Natural killer cell (primary cell): ENCODE results near the gene CDH8. TPM values are rescaled to one million over a fixed set of nuclear protein-coding genes. Genes with fewer than 3 reads are reported as not detected.
"Not testable (repeated sequence)": the region's sequence is repeated elsewhere in the genome, so short reads cannot be mapped to it uniquely, and the experiment has no call there.

Experiments
- ATAC-seq, 3 donors: fragments of 150-1000 bp in 2 of 3; fragments of 200-7000 bp in 1 of 3; cut with Tn5 transposase; 1 replicate in 1 of 3; 2 replicates in 2 of 3; pipeline ENCODE4 v1.10.0; 2021; ENCODE audit warnings: mild to moderate bottlenecking in 2 of 3, moderate library complexity in 2 of 3
- DNase-seq, 2 donors: peaks; one replicate each; pipeline versions ENCODE4 v3.0.0 to v3.0.0-alpha.2; 2013 to 2021; ENCODE audit warnings: mixed read lengths in 1 of 2
- H3K27ac ChIP-seq: one replicate; pipeline ENCODE4 v1.5.1; 2013; ENCODE audit warnings: mild to moderate bottlenecking, low read length
- H3K27me3 ChIP-seq: one replicate; pipeline ENCODE4 v1.6.1; 2013; ENCODE audit warnings: low read length; ENCODE audit not compliant: control insufficient read depth, insufficient read depth
- H3K36me3 ChIP-seq: one replicate; pipeline ENCODE4 v1.6.1; 2013; ENCODE audit warnings: low read length; ENCODE audit not compliant: control insufficient read depth, insufficient read depth
- H3K4me1 ChIP-seq: one replicate; pipeline ENCODE4 v1.6.1; 2013; ENCODE audit warnings: low read length; ENCODE audit not compliant: control insufficient read depth, insufficient read depth
- H3K4me3 ChIP-seq: one replicate; pipeline ENCODE4 v1.5.1; 2013; ENCODE audit warnings: low read length
- H3K9me3 ChIP-seq: one replicate; pipeline ENCODE4 v1.6.1; 2013; ENCODE audit warnings: low read length; ENCODE audit not compliant: control insufficient read depth, insufficient read depth
- H3K27ac Mint-ChIP-seq, 2 donors: one replicate each; pipeline ENCODE4 v1.8.0; 2022; ENCODE audit warnings: mild to moderate bottlenecking in 2 of 2, mixed read lengths in 2 of 2, moderate library complexity in 1 of 2
- H3K27me3 Mint-ChIP-seq, 2 donors: one replicate each; pipeline ENCODE4 v1.8.0; 2022; ENCODE audit warnings: low read depth in 2 of 2, mixed read lengths in 2 of 2
- H3K36me3 Mint-ChIP-seq: one replicate; pipeline ENCODE4 v1.8.0; 2022; ENCODE audit warnings: mixed read lengths
- H3K4me1 Mint-ChIP-seq, 2 donors: one replicate each; pipeline ENCODE4 v1.8.0; 2022; ENCODE audit warnings: mixed read lengths in 2 of 2
- H3K4me3 Mint-ChIP-seq: one replicate; pipeline ENCODE4 v1.8.0; 2022; ENCODE audit warnings: mild to moderate bottlenecking, moderate library complexity, mixed read lengths
- H3K9me3 Mint-ChIP-seq, 2 donors: one replicate each; pipeline ENCODE4 v1.8.0; 2022; ENCODE audit warnings: mixed read lengths in 2 of 2
- WGBS: methylation state at CpG from one replicate; pipeline ENCODE4 v1.1.7; 2013; ENCODE audit warnings: missing lambda C conversion rate; ENCODE audit not compliant: insufficient coverage; 5-methylcytosine and 5-hydroxymethylcytosine counted together
- intact Hi-C: fragments of 100-400 bp; cut with micrococcal nuclease; formaldehyde crosslinking; loops from one replicate; pipeline ENCODE4 v1.14.2; 2022
- total RNA-seq, 4 donors: library from RNA; stranded (reverse); fragments of 120-200 nt in 1 of 4; gene quantifications; one replicate each; pipeline versions ENCODE4 v1.2.3 to v1.2.4, GENCODE V29; 2013 to 2022
- TF ChIP-seq, protein P1 (sequence below): fragments of 200-600 bp; IDR thresholded peaks from one replicate; pipeline ENCODE4 v1.8.0; 2022; ENCODE audit warnings: antibody characterized with exemption

Gene CDH8
- total RNA-seq, 3 donors from 2014 or later (not counting 1 experiment from before 2014, with no cell fraction given): not detected

DNA sequence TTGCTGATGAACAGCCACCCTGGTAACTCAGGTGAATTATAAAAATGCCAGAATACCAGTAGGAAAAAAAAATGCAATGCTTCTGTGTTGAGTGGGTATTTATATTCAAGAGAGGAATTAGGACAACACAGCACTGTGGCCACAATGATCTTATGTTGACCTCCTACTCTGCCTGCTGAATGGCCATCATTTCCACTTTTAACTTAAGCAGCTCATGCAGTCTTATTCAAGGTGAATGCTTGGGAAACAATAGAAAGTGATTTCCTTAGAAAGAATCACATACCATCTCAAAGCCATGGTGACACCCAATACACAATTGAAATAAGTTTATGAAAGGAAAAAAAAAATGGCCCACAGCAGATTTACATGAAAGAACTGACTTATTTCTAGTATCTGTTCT, 224.0 kb downstream of the CDH8 start:
- no peak for ATAC-seq
- intact Hi-C loops: no loop called here
- no peaks in the 10 kb centered on the region for H3K36me3 ChIP-seq
- peaks cover 4 to 11% of the 10 kb centered on the region in 2 donors for H3K9me3 Mint-ChIP-seq
- no peaks in the 10 kb centered on the region for H3K9me3 ChIP-seq
- H3K4me3 ChIP-seq: no peak overlapping the region
- no peaks in the 10 kb centered on the region for H3K4me1 Mint-ChIP-seq
- H3K4me3 Mint-ChIP-seq: no peak overlapping the region
- TF ChIP-seq, protein P1, sequence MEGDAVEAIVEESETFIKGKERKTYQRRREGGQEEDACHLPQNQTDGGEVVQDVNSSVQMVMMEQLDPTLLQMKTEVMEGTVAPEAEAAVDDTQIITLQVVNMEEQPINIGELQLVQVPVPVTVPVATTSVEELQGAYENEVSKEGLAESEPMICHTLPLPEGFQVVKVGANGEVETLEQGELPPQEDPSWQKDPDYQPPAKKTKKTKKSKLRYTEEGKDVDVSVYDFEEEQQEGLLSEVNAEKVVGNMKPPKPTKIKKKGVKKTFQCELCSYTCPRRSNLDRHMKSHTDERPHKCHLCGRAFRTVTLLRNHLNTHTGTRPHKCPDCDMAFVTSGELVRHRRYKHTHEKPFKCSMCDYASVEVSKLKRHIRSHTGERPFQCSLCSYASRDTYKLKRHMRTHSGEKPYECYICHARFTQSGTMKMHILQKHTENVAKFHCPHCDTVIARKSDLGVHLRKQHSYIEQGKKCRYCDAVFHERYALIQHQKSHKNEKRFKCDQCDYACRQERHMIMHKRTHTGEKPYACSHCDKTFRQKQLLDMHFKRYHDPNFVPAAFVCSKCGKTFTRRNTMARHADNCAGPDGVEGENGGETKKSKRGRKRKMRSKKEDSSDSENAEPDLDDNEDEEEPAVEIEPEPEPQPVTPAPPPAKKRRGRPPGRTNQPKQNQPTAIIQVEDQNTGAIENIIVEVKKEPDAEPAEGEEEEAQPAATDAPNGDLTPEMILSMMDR: no peak
- peaks cover 8% of the 10 kb centered on the region for H3K36me3 Mint-ChIP-seq
- H3K27me3 ChIP-seq: no peaks in the 10 kb centered on the region
- H3K27me3 Mint-ChIP-seq: no peaks in the 10 kb centered on the region
- H3K27ac Mint-ChIP-seq: no peak overlapping the region
- H3K4me1 ChIP-seq: no peaks in the 10 kb centered on the region
- no peak for DNase-seq
- no peak overlapping the region for H3K27ac ChIP-seq

DNA sequence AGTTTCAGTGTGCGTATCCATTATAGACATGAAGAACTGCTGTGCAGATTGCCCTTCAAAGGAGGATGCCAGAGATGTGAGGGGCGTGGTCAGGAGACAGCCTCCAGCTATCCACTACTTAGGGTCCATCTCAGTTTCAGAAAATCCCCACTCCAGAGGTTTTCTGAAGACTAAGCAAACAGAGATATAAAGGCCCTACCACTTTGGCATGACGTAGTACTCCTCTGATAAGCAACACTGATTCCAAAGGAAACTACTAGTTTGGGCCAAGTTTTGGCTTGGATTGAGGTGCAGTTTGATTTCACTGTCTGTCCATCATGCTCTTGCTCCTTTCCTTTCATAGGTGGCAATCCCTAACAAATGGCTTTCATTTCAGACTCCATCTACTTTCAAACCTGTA, 228.7 kb downstream of the CDH8 start:
- Histone ChIP-seq H3K36me3 (no peaks in the 10 kb centered on the region), H3K27ac (no peak overlapping the region), H3K9me3 (no peaks in the 10 kb centered on the region), H3K27me3 (no peaks in the 10 kb centered on the region), H3K4me3 (no peak overlapping the region), H3K4me1 (no peaks in the 10 kb centered on the region)
- no peak overlapping the region for H3K27ac Mint-ChIP-seq
- H3K36me3 Mint-ChIP-seq: no peaks in the 10 kb centered on the region
- H3K4me1 Mint-ChIP-seq: no peaks in the 10 kb centered on the region
- DNase-seq (no peak), ATAC-seq (no peak)
- no peaks in the 10 kb centered on the region for H3K27me3 Mint-ChIP-seq
- WGBS: 93% methylated on average over 3 of the region's 3 CpGs
- H3K9me3 Mint-ChIP-seq: peaks cover 4 to 12% of the 10 kb centered on the region in 2 donors
- no peak overlapping the region for H3K4me3 Mint-ChIP-seq
- intact Hi-C loops: no loop called here
- TF ChIP-seq, protein P1: no peak

DNA sequence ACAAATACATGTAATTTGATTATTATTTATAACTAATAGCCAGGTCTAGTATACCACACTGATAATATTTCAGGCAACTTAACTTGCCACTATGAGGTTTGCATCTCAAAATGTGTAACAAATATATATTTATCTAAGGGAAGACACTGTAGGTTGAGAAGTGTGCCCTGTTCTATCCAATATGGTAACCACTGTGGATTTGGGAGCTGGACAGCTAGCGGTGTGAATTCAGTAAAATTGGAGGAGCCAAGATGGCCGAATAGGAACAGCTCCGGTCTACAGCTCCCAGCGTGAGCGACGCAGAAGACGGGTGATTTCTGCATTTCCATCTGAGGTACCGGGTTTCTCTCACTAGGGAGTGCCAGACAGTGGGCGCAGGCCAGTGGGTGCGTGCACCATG, 235.0 kb downstream of the CDH8 start:
- Mint-ChIP-seq H3K9me3 (peaks cover 13 to 18% of the 10 kb centered on the region in 2 donors), H3K36me3 (peaks cover 10% of the 10 kb centered on the region)
- H3K4me1 Mint-ChIP-seq, intact Hi-C loops, H3K9me3 ChIP-seq, DNase-seq, H3K27ac ChIP-seq, H3K4me3 Mint-ChIP-seq, H3K27me3 ChIP-seq, H3K27ac Mint-ChIP-seq, H3K36me3 ChIP-seq, H3K4me3 ChIP-seq, ATAC-seq, H3K27me3 Mint-ChIP-seq, H3K4me1 ChIP-seq: not testable (repeated sequence)
- WGBS: 100% methylated on average over 1 of the region's 10 CpGs

DNA sequence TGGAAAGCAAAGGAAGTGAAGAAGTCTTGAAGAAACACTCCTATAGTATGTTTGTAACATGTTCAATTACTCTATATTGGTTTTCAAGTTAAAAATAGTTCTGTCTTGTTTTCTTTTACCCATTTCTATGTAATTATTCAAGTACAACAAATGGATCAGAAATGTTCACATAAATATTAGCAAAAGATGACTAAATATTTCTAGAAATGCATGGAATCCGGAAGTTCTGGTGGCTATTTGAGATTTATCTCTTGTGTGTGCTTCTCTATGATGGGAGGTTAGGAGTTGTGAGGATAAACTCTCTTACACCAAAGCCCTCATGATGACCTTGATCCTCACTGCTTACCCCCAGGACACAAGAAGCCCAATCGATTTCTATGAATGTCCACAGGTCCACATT, 237.5 kb downstream of the CDH8 start:
- TF ChIP-seq, protein P1: no peak

More for the DNA sequence above, 237.5 kb downstream of the CDH8 start:
- Mint-ChIP-seq H3K4me3 (no peak overlapping the region), H3K36me3 (peaks cover 10% of the 10 kb centered on the region), H3K4me1 (no peaks in the 10 kb centered on the region), H3K27ac (no peak overlapping the region), H3K27me3 (no peaks in the 10 kb centered on the region), H3K9me3 (peaks cover 14 to 23% of the 10 kb centered on the region in 2 donors)
- no peak for DNase-seq
- H3K4me3 ChIP-seq: no peak overlapping the region
- intact Hi-C loops: no loop called here
- H3K27me3 ChIP-seq: no peaks in the 10 kb centered on the region
- no peaks in the 10 kb centered on the region for H3K4me1 ChIP-seq
- WGBS: 42% methylated on average over 1 of the region's 2 CpGs
- no peak overlapping the region for H3K27ac ChIP-seq
- ATAC-seq: no peak
- H3K9me3 ChIP-seq: no peaks in the 10 kb centered on the region
- no peaks in the 10 kb centered on the region for H3K36me3 ChIP-seq
